ENCODE data around the gene AKT1S1. TPM values are rescaled to one million over a fixed set of nuclear protein-coding genes. Genes with fewer than 3 reads are reported as not detected.

The AKT1S1 gene
- total RNA-seq, 4 donors from 2014 or later = 17.2 to 30.5 (median 23.3) TPM

GRCh38 chr19:49863935-49864320 lies 13.2 kb downstream of the AKT1S1 start:
- DNase-seq = peak in 1 of 3 donors; percentile 44
- H3K4me1 ChIP-seq = peaks cover 0 to 38% (median 15%) of the 10 kb centered on the region in 4 donors
- no peak overlapping the region for H3K27ac ChIP-seq
- H3K9me3 ChIP-seq = no peaks in the 10 kb centered on the region
- no peaks in the 10 kb centered on the region for H3K27me3 ChIP-seq
- no peak overlapping the region for H3K4me3 ChIP-seq
- no peak for TF ChIP-seq CTCF (IDR thresholded peaks at IDR 0.05)
- TF ChIP-seq POLR2A (IDR thresholded peaks at IDR 0.05) = no peak
- peaks cover 0 to 52% (median 0%) of the 10 kb centered on the region in 3 donors for H3K36me3 ChIP-seq

DNA sequence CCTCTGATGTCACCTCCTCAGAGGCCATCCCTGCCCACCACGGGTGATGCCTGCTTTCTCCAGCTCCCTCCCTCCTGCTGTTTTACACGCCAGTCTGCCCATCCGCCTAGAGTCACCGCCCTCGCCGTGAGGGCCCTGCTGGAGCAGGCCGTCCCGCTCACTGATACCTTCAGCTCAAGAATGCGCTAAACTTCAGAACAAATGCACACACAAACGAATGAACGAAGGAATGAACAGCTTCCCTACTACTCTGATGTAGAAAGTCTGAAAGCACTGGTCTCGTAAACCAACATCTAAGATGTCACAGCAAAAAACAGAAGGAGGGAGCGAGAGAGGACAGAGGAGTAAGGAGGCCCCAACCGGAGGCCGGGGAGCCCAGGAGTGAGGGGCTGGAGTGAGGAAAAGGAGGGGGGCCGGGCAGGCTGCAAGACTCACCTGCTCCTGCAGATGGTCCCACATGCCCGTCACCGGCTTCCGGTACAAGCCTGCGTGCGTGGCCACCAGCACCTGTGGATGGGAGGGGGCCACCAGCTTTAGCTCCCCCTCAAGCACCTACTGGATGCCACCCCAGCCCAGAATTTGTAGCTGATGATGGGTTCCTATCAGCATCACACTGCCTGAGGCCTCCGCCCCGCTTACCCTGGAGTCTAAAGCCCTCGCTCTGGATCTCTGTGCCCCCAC lies 13.8 kb downstream of the AKT1S1 start:
- H3K9me3 ChIP-seq = no peaks in the 10 kb centered on the region
- H3K27me3 ChIP-seq = no peaks in the 10 kb centered on the region
- peaks cover 0 to 57% (median 0%) of the 10 kb centered on the region in 3 donors for H3K36me3 ChIP-seq
- H3K4me1 ChIP-seq = peaks cover 0 to 33% (median 11%) of the 10 kb centered on the region in 4 donors
- H3K4me3 ChIP-seq = no peak overlapping the region
- DNase-seq = no peak
- no peak overlapping the region for H3K27ac ChIP-seq
- no peak for TF ChIP-seq CTCF (IDR thresholded peaks at IDR 0.05)
- no peak for TF ChIP-seq POLR2A (IDR thresholded peaks at IDR 0.05)

DNA sequence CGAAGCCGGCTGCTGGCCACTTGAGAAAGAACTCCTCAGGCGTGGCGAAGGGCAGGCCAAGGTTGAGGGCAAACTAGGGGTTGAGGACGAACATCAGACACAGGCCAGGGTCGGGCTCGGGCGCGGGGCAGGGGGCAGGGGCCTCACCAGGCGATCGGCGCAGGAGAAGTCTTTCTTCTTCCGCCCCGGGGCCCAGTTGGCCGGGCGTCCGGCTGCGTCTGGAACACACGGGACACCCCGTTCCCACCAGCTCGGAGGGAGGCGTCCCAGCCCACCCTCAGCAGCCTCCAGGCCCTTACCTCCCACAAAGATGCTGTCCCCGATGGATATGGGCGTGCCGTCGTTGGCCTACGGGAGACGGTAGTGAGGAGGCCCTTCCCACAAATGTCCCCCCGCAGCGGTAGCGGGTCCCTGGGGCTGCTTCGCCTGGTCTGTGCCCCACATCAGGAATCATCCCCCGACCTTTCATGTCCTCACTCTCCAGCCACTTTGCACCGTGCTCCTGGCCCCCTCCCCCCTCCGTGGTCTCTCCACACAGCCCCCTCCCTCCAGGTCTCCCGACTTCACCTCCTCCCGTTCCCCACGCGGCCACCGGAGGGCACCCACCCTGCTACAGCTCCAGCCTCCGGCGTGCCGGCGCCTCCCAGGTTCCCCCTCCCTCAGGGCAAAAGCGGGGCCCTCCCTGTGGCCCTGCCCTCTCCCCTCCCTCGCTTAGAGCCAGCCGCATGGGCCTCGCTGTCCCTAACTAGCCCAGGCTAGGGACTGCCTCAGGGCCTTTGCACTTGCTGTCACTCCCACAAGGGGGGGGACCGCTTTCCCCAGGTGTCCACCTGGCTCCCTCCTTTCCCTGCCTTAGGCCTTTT lies 14.5 kb downstream of the AKT1S1 start:
- Histone ChIP-seq H3K4me1 (peaks cover 0 to 26% (median 10%) of the 10 kb centered on the region in 4 donors), H3K27me3 (no peaks in the 10 kb centered on the region), H3K36me3 (peaks cover 0 to 65% (median 0%) of the 10 kb centered on the region in 3 donors), H3K9me3 (no peaks in the 10 kb centered on the region), H3K4me3 (no peak overlapping the region), H3K27ac (no peak overlapping the region)
- TF ChIP-seq CTCF (IDR thresholded peaks at IDR 0.05) (no peak), POLR2A (IDR thresholded peaks at IDR 0.05) (no peak)
- DNase-seq = peak in 1 of 3 donors; percentile 51

GRCh38 chr19:49861541-49862378 lies 15.4 kb downstream of the AKT1S1 start:
- TF ChIP-seq CTCF (IDR thresholded peaks at IDR 0.05) (no peak), POLR2A (IDR thresholded peaks at IDR 0.05) (no peak)
- Histone ChIP-seq H3K27ac (peak overlapping the region in 1 of 4 donors; percentile 43), H3K4me1 (peaks cover 0 to 26% (median 10%) of the 10 kb centered on the region in 4 donors), H3K9me3 (no peaks in the 10 kb centered on the region), H3K27me3 (no peaks in the 10 kb centered on the region), H3K4me3 (no peak overlapping the region), H3K36me3 (peaks cover 0 to 74% (median 0%) of the 10 kb centered on the region in 3 donors)
- peak in 1 of 3 donors; percentile 46 for DNase-seq

DNA sequence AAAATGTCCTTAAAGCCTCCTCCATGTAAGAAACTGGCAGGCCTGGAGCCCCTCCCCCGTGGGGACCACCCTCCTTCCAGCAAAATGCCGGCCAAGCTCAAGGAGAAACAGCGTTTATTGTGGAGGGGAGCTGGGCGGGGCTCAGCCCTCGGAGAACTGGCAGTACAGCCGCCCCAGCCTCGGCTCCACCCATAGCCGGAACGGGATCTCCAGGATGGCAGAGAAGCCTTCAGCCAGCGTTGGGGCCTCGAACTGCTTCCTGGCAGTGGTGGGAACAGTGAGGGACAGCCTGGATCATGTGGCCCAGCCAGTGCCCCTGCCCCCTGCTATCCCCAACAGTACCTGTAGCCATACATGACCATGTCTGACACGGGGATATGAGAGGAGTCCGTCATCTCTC lies 16.0 kb downstream of the AKT1S1 start:
- Histone ChIP-seq H3K4me1 (peaks cover 0 to 20% (median 4%) of the 10 kb centered on the region in 4 donors), H3K27me3 (no peaks in the 10 kb centered on the region), H3K36me3 (peaks cover 0 to 80% (median 0%) of the 10 kb centered on the region in 3 donors), H3K9me3 (no peaks in the 10 kb centered on the region), H3K4me3 (no peak overlapping the region), H3K27ac (peak overlapping the region in 2 of 4 donors; percentile 43)
- no peak for TF ChIP-seq POLR2A (IDR thresholded peaks at IDR 0.05)
- no peak for TF ChIP-seq CTCF (IDR thresholded peaks at IDR 0.05)
- DNase-seq = peak in 1 of 3 donors; percentile 70
